Heart left ventricle (tissue), 13 donors: Measurements from ENCODE around the gene NRCAM.

Experiments
- POLR2A ChIP-seq, 2 donors: fragments of 450-650 bp; IDR thresholded peaks; one replicate each; pipeline ENCODE4 v1.6.1; 2017; ENCODE audit warnings: antibody characterized with exemption in 2 of 2, mild to moderate bottlenecking in 2 of 2, moderate library complexity in 2 of 2
- TF ChIP-seq, protein P1 (sequence below), 12 donors: fragments of 200-600 bp; sonication (generic) in 4 of 12; IDR thresholded peaks; one replicate each; pipeline versions ENCODE4 v1.5.0 to v1.8.0; 2018 to 2022; ENCODE audit warnings: antibody characterized with exemption in 12 of 12, mild to moderate bottlenecking in 5 of 12
- donor health status: ischemic (EF 13 %, LVEDD 7.1; RV severe dilation, severe dysfunction).
- donor health status: DM: no; HTN: yes; CAD: no.
- donor health status: DM: no; HTN: no; CAD: no.
- donor health status: ischemic (EF 25% LVEDD 6.9; RV normal size, moderate dysfunction).
- donor health status: ischemic (EF 25% LVEDD 5.7; RV mildly dilated, moderate dysfunction).
- donor health status: ischemic (EF 35%, LVEDD 5.7; RV mildly dilated, moderate dysfunction).
- donor health status: nonischemic (EF 11% LVEDD 7.7; RV severe dilation, severe dysfunction).
- donor health status: DM: yes; HTN: yes; CAD: no.
- donor health status: PGD.
- donor health status: ischemic (EF 29% LVEDD 5.4; RV normal size, mild dysfunction).
- donor health status: nonischemic (EF 23%, LVEDD 6.1; RV moderate dilation, normal function).

DNA sequence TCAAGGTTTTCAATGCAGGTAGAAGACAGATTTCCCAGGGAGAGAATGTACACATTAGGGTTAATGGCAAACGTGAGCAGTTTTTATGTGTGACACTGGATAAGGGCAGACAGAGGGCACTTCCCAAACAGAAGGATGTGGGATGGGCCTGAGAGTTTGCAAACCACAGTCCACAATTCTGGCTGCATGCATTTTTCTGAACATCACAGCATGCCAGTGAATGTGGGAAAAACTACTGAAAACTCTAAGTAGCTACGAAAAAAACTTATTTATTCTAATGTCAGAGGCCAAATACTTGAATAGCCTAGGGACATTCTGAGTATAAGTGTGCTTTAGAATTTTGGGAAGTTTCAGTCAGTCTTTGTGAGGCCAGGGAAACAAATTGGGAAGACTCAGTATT lies 145.9 kb downstream of the NRCAM start:
- TF ChIP-seq, protein P1, sequence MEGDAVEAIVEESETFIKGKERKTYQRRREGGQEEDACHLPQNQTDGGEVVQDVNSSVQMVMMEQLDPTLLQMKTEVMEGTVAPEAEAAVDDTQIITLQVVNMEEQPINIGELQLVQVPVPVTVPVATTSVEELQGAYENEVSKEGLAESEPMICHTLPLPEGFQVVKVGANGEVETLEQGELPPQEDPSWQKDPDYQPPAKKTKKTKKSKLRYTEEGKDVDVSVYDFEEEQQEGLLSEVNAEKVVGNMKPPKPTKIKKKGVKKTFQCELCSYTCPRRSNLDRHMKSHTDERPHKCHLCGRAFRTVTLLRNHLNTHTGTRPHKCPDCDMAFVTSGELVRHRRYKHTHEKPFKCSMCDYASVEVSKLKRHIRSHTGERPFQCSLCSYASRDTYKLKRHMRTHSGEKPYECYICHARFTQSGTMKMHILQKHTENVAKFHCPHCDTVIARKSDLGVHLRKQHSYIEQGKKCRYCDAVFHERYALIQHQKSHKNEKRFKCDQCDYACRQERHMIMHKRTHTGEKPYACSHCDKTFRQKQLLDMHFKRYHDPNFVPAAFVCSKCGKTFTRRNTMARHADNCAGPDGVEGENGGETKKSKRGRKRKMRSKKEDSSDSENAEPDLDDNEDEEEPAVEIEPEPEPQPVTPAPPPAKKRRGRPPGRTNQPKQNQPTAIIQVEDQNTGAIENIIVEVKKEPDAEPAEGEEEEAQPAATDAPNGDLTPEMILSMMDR (IDR thresholded peaks at IDR 0.05): no peak
- no peak for TF ChIP-seq POLR2A (IDR thresholded peaks at IDR 0.05)
